Hepatocyte (in vitro differentiated cells): Measurements from ENCODE around the gene LGALS16. TPM values are rescaled to one million over a fixed set of nuclear protein-coding genes. Genes with fewer than 3 reads are reported as not detected.

Experiments
- DNase-seq: peaks from one replicate; pipeline ENCODE4 v3.0.0-alpha.2; 2016; ENCODE audit warnings: low spot score
- H2AFZ ChIP-seq: fragments of 200-600 bp; sonication (generic); 2 replicates; pipeline ENCODE4 v1.6.0; 2016; ENCODE audit warnings: antibody characterized with exemption, mild to moderate bottlenecking
- H3K27ac ChIP-seq: fragments of 200-600 bp; sonication (generic); 2 replicates; pipeline ENCODE4 v1.5.1; 2016; ENCODE audit warnings: mild to moderate bottlenecking
- H3K27me3 ChIP-seq: fragments of 200-600 bp; sonication (generic); 2 replicates; pipeline ENCODE4 v1.6.1; 2016
- H3K36me3 ChIP-seq: fragments of 200-600 bp; sonication (generic); replicated peaks from 2 replicates; pipeline ENCODE4 v1.5.1; 2016; ENCODE audit warnings: low read depth; ENCODE audit not compliant: insufficient read depth
- H3K4me1 ChIP-seq: fragments of 200-600 bp; sonication (generic); 2 replicates; pipeline ENCODE4 v1.5.1; 2016; ENCODE audit warnings: mild to moderate bottlenecking, moderate library complexity; ENCODE audit not compliant: insufficient read depth
- H3K4me2 ChIP-seq: fragments of 200-600 bp; sonication (generic); 2 replicates; pipeline ENCODE4 v1.6.0; 2016
- H3K4me3 ChIP-seq: fragments of 200-600 bp; sonication (generic); 2 replicates; pipeline ENCODE4 v1.5.1; 2016; ENCODE audit warnings: mild to moderate bottlenecking
- H3K79me2 ChIP-seq: fragments of 200-600 bp; sonication (generic); 2 replicates; pipeline ENCODE4 v1.6.0; 2017; ENCODE audit warnings: mild to moderate bottlenecking
- H3K9me2 ChIP-seq: fragments of 200-600 bp; sonication (generic); replicated peaks from 2 replicates; pipeline ENCODE4 v1.6.0; 2017; ENCODE audit warnings: mild to moderate bottlenecking; ENCODE audit not compliant: insufficient read depth
- H3K9me3 ChIP-seq: fragments of 200-600 bp; sonication (generic); 2 replicates; pipeline ENCODE4 v1.5.1; 2016; ENCODE audit warnings: low read depth, mild to moderate bottlenecking
- H4K20me1 ChIP-seq: fragments of 200-600 bp; sonication (generic); 2 replicates; pipeline ENCODE4 v1.6.0; 2016; ENCODE audit warnings: mild to moderate bottlenecking; ENCODE audit not compliant: insufficient read depth, poor library complexity, severe bottlenecking
- EZH2 ChIP-seq: fragments of 200-600 bp; sonication (generic); IDR thresholded peaks from 2 replicates; pipeline ENCODE4 v1.6.1; 2016; ENCODE audit warnings: antibody characterized with exemption, mild to moderate bottlenecking, borderline replicate concordance
- EZH2phosphoT487 ChIP-seq: fragments of 200-600 bp; sonication (generic); IDR thresholded peaks from one replicate; pipeline ENCODE4 v1.6.1; 2018; ENCODE audit warnings: antibody characterized with exemption, mild to moderate bottlenecking, low read depth, moderate library complexity; ENCODE audit not compliant: unreplicated experiment, severe bottlenecking
- WGBS: methylation state at CpG from one replicate; pipeline ENCODE4 v1.1.6; 2016; ENCODE audit warnings: low lambda C conversion rate; ENCODE audit errors: missing lambda C conversion rate; 5-methylcytosine and 5-hydroxymethylcytosine counted together
- polyA plus RNA-seq: library from polyadenylated mRNA; unstranded; fragments of >200 nt; fragmentation: Nextera tagmentation; extraction: Ambion mirVana; gene quantifications from 2 replicates; pipeline ENCODE4 v1.2.1, GENCODE V29; 2016
- total RNA-seq: library from RNA; depleted of rRNA; stranded (reverse); fragments of >200 nt; gene quantifications from 2 replicates; pipeline ENCODE4 v1.2.3, GENCODE V29; 2014
- TF ChIP-seq, protein P1 (sequence below): fragments of 200-600 bp; sonication (generic); IDR thresholded peaks from 2 replicates; pipeline ENCODE4 v1.5.1; 2016; ENCODE audit warnings: antibody characterized with exemption, mild to moderate bottlenecking; ENCODE audit not compliant: poor library complexity

Gene LGALS16
- total and polyA plus RNA-seq, 2 experiments from 2014 or later = not detected

DNA sequence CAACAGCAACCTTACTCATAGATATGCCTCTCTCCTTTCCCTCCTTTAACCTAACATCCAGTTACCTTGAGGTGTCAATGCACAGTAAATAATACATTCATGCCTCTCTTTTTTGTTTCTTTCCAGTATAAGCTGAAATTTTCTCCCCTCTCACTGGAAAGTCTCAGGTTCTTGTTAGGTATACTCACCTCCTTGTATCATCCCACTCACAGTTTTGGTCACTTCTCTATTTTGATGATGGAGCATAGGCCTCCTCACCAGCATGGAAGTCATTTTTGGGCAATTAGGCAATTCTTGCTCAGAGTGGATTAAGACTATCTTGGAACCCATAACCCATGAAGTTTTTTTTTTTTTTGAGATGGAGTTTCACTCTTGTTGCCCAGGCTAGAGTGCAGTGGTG, 42.8 kb downstream of the LGALS16 start:
- Histone ChIP-seq H3K9me3 (no peaks in the 10 kb centered on the region), H2AFZ (no peak overlapping the region), H3K36me3 (no peaks in the 10 kb centered on the region), H3K4me2 (no peak overlapping the region), H3K9me2 (no peaks in the 10 kb centered on the region), H3K27ac (no peak overlapping the region), H4K20me1 (no peaks in the 10 kb centered on the region), H3K79me2 (no peaks in the 10 kb centered on the region), H3K4me3 (no peak overlapping the region), H3K4me1 (no peaks in the 10 kb centered on the region), H3K27me3 (peaks cover 15% of the 10 kb centered on the region)
- no peak for DNase-seq
- TF ChIP-seq, protein P1, sequence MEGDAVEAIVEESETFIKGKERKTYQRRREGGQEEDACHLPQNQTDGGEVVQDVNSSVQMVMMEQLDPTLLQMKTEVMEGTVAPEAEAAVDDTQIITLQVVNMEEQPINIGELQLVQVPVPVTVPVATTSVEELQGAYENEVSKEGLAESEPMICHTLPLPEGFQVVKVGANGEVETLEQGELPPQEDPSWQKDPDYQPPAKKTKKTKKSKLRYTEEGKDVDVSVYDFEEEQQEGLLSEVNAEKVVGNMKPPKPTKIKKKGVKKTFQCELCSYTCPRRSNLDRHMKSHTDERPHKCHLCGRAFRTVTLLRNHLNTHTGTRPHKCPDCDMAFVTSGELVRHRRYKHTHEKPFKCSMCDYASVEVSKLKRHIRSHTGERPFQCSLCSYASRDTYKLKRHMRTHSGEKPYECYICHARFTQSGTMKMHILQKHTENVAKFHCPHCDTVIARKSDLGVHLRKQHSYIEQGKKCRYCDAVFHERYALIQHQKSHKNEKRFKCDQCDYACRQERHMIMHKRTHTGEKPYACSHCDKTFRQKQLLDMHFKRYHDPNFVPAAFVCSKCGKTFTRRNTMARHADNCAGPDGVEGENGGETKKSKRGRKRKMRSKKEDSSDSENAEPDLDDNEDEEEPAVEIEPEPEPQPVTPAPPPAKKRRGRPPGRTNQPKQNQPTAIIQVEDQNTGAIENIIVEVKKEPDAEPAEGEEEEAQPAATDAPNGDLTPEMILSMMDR = no peak
- TF ChIP-seq EZH2phosphoT487 = no peak
- TF ChIP-seq EZH2 = no peak

DNA sequence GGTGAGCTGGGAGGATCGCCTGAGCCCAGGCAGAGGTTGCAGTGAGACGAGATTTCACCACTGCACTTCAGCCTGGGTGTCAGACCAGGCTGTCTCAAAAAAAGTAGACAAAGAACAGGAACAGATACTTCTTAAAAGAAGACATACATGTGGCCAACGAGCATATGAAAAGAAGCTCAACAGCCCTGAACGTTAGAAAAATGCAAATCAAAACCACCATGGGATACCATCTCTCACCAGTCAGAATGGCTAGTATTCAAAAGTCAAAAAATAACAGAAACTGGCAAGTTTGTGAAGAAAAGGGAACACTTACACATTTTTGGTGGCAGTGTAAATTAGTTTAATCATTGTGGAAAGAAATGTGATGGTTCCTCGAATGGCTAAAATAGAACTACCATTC, 45.6 kb downstream of the LGALS16 start:
- DNase-seq = no peak
- H3K36me3 ChIP-seq = no peaks in the 10 kb centered on the region
- WGBS = 73% methylated on average over 5 of the region's 5 CpGs
- no peaks in the 10 kb centered on the region for H3K9me2 ChIP-seq
- H3K4me1 ChIP-seq = no peaks in the 10 kb centered on the region
- no peaks in the 10 kb centered on the region for H3K9me3 ChIP-seq
- no peak overlapping the region for H3K27ac ChIP-seq
- no peak for TF ChIP-seq EZH2phosphoT487
- TF ChIP-seq, protein P1 = no peak
- TF ChIP-seq EZH2 = no peak
- H3K4me2 ChIP-seq = no peak overlapping the region
- H3K4me3 ChIP-seq = no peak overlapping the region
- H4K20me1 ChIP-seq = no peaks in the 10 kb centered on the region
- H3K79me2 ChIP-seq = no peaks in the 10 kb centered on the region
- no peak overlapping the region for H2AFZ ChIP-seq
- peaks cover 7% of the 10 kb centered on the region for H3K27me3 ChIP-seq

DNA sequence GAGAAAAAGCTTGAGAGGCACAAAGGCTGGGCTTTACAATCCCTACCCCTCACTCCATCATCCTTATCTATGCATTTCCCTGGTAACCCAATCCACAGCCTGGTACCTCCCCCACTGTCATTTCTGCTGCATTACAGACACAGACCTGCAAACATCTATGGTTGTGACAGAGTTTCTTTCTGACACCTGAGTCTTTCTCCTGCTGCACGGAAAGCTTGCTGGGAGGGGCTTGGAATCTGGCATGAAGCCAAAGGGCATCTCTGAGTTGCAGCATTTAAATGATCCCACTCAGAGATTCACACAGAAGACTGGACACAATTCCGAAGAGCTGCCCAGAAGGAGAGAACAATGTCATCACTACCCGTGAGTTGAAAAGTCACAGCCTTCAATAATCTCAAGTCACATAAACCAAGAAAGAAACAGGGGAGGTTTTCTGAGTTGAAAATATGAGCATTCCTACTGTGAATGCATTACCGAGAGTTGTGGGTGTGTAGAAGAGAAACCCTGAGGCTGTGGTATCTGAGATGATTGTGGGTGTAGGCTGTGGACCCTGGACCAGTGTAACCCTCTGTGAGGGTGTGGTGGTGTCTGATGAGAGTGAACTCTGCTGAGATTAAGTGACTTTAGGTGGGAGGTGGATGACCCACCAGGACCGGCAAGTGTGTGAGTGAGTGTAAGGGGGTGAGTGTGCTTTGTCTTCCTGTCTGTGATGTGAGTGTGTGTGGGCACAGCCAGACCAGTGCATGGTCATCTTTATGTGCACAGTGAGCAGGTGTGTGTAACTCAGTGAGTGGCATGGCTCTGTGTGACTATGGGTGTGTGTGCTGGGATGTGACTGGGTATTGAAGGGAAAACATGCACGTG, 48.7 kb downstream of the LGALS16 start, which contains the start of gene LGALS14:
Gene LGALS14 (plus strand): TSS at position 301 of the 864 bp plus-strand sequence. CDS start 48 bp downstream, at position 349.
- TF ChIP-seq EZH2phosphoT487 = no peak
- TF ChIP-seq, protein P1 = no peak
- TF ChIP-seq EZH2 = no peak
- Histone ChIP-seq H3K27me3 (no peaks in the 10 kb centered on the region), H3K4me1 (no peaks in the 10 kb centered on the region), H3K9me3 (no peaks in the 10 kb centered on the region), H2AFZ (no peak within 1 kb of the TSS), H3K36me3 (no peaks in the 10 kb centered on the region), H3K4me2 (no peak within 1 kb of the TSS), H4K20me1 (no peaks in the 10 kb centered on the region), H3K9me2 (no peaks in the 10 kb centered on the region), H3K27ac (no peak within 1 kb of the TSS), H3K4me3 (no peak within 1 kb of the TSS), H3K79me2 (no peaks in the 10 kb centered on the region)
- WGBS = 65% methylated on average over 6 of the region's 6 CpGs
- peak; percentile 28 for DNase-seq
